Mesenchymal stem cell (in vitro differentiated cells and primary cell): Measurements from ENCODE around the gene ZPBP2.

Experiments used
- DNase-seq: peaks from one replicate; pipeline ENCODE4 v3.0.0-alpha.2; 2013
- H2AFZ ChIP-seq: one replicate; pipeline ENCODE4 v1.6.1; 2013; ENCODE audit warnings: low read depth, mild to moderate bottlenecking, control low read depth, inconsistent platforms, low read length, moderate library complexity
- H2AK5ac ChIP-seq: 2 replicates; pipeline ENCODE4 v1.6.1; 2013; ENCODE audit warnings: low read length, moderate library complexity, mild to moderate bottlenecking, inconsistent platforms; ENCODE audit not compliant: severe bottlenecking
- H2BK120ac ChIP-seq: one replicate; pipeline ENCODE4 v1.6.1; 2013; ENCODE audit warnings: low read depth, mild to moderate bottlenecking, inconsistent platforms, low read length, moderate library complexity
- H2BK12ac ChIP-seq, 2 experiments: one replicate each; pipeline ENCODE4 v1.6.1; 2013; ENCODE audit warnings: inconsistent platforms in 2 of 2, low read length in 2 of 2, mild to moderate bottlenecking in 2 of 2, moderate library complexity in 2 of 2, control low read depth in 1 of 2
- H2BK15ac ChIP-seq: one replicate; pipeline ENCODE4 v1.6.1; 2013; ENCODE audit warnings: mild to moderate bottlenecking, low read depth, inconsistent platforms; ENCODE audit not compliant: poor library complexity, severe bottlenecking
- H2BK5ac ChIP-seq: 2 replicates; pipeline ENCODE4 v1.6.1; 2013; ENCODE audit warnings: low read depth, mild to moderate bottlenecking, low read length, control low read depth, inconsistent platforms; ENCODE audit not compliant: poor library complexity, severe bottlenecking
- H3K14ac ChIP-seq, 2 experiments: one replicate each; pipeline ENCODE4 v1.6.1; 2013; ENCODE audit warnings: inconsistent platforms in 2 of 2, low read length in 2 of 2, control low read depth in 1 of 2, mild to moderate bottlenecking in 1 of 2, moderate library complexity in 1 of 2
- H3K18ac ChIP-seq, 2 experiments: one replicate each; pipeline ENCODE4 v1.6.1; 2013; ENCODE audit warnings: inconsistent platforms in 2 of 2, low read length in 2 of 2, control low read depth in 1 of 2, low read depth in 1 of 2, mild to moderate bottlenecking in 1 of 2
- H3K23ac ChIP-seq, 2 experiments: one replicate each; pipeline ENCODE4 v1.6.1; 2013; ENCODE audit warnings: inconsistent platforms in 2 of 2, low read length in 2 of 2, mild to moderate bottlenecking in 2 of 2, moderate library complexity in 2 of 2, control low read depth in 1 of 2
- H3K27ac ChIP-seq: 2 replicates; pipeline ENCODE4 v1.5.1; 2013; ENCODE audit warnings: mild to moderate bottlenecking, moderate library complexity, low read length, control low read depth, inconsistent platforms; ENCODE audit not compliant: poor library complexity, severe bottlenecking
- H3K27me3 ChIP-seq, 2 experiments: 2 replicates each; pipeline versions ENCODE4 v1.6.1 to v1.7.0; 2013; ENCODE audit warnings: low read length in 2 of 2, mild to moderate bottlenecking in 2 of 2, moderate library complexity in 2 of 2, control low read depth in 1 of 2, inconsistent platforms in 1 of 2; ENCODE audit not compliant: control insufficient read depth in 1 of 2, insufficient read depth in 1 of 2
- H3K36me3 ChIP-seq, 2 experiments: 2 replicates each; pipeline versions ENCODE4 v1.6.1 to v1.7.0; 2013; ENCODE audit warnings: low read length in 2 of 2, control low read depth in 1 of 2, inconsistent platforms in 1 of 2, low read depth in 1 of 2, mild to moderate bottlenecking in 1 of 2; ENCODE audit not compliant: insufficient read depth in 2 of 2, control insufficient read depth in 1 of 2
- H3K4ac ChIP-seq, 2 experiments: one replicate each; pipeline ENCODE4 v1.6.1; 2013; ENCODE audit warnings: inconsistent platforms in 2 of 2, low read length in 2 of 2, mild to moderate bottlenecking in 2 of 2, moderate library complexity in 2 of 2, control low read depth in 1 of 2, low read depth in 1 of 2
- H3K4me1 ChIP-seq: 2 replicates; pipeline ENCODE4 v1.6.1; 2013; ENCODE audit warnings: low read depth, low read length, control low read depth; ENCODE audit not compliant: control insufficient read depth, insufficient read depth
- H3K4me2 ChIP-seq: 2 replicates; pipeline ENCODE4 v1.6.1; 2013; ENCODE audit warnings: low read length, mild to moderate bottlenecking, inconsistent platforms; ENCODE audit not compliant: poor library complexity, severe bottlenecking
- H3K4me3 ChIP-seq, 2 experiments: 2 replicates each; pipeline versions ENCODE4 v1.5.1 to v1.7.0; 2013; ENCODE audit warnings: low read length in 2 of 2, mild to moderate bottlenecking in 2 of 2, control low read depth in 1 of 2, low read depth in 1 of 2; ENCODE audit not compliant: insufficient read depth in 1 of 2
- H3K79me1 ChIP-seq: replicated peaks from 2 replicates; pipeline ENCODE4 v1.6.1; 2013; ENCODE audit warnings: mild to moderate bottlenecking, control low read depth, low read length, inconsistent platforms; ENCODE audit not compliant: poor library complexity, severe bottlenecking
- H3K9ac ChIP-seq: 2 replicates; pipeline ENCODE4 v1.7.0; 2013; ENCODE audit warnings: mild to moderate bottlenecking, low read length, moderate library complexity
- H3K9me3 ChIP-seq: 2 replicates; pipeline ENCODE4 v1.7.0; 2013; ENCODE audit warnings: mild to moderate bottlenecking, low read length; ENCODE audit not compliant: control insufficient read depth
- H4K8ac ChIP-seq: one replicate; pipeline ENCODE4 v1.6.1; 2013; ENCODE audit warnings: inconsistent platforms, mild to moderate bottlenecking, low read length, moderate library complexity
- H4K91ac ChIP-seq: one replicate; pipeline ENCODE4 v1.6.1; 2013; ENCODE audit warnings: mild to moderate bottlenecking, low read length, inconsistent platforms
- WGBS: methylation state at CpG from one replicate; pipeline ENCODE4 v1.1.7; 2013; ENCODE audit warnings: mixed read lengths; 5-methylcytosine and 5-hydroxymethylcytosine counted together

The ZPBP2 gene

DNA sequence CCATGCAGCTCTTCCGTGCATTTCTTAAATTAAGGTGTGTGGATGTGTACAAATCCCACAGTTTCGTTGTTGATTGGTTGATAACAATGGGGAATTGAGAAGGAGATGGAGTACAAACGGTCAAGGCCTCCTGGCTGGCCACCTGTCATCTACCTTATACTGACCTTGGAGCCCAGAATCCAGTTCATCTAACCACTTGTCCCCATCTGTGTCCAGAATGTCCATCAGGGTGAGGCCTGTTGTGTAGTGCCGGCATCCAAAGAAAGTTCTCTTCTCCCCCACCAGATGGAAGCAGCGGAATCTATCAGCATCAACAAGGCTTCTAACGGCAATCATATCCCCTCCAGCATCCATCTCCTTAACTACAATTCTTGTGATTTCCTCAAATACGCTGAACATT lies 48.9 kb downstream of the ZPBP2 start:
- Histone ChIP-seq H3K9me3 (no peaks in the 10 kb centered on the region), H2AK5ac (no peak overlapping the region), H3K9ac (no peak overlapping the region), H2BK120ac (no peak overlapping the region), H2AFZ (no peak overlapping the region), H3K79me1 (peaks cover 11% of the 10 kb centered on the region), H2BK12ac (no peak overlapping the region), H3K18ac (no peak overlapping the region), H3K27ac (no peak overlapping the region), H4K91ac (no peak overlapping the region), H3K4me2 (no peak overlapping the region), H2BK5ac (no peak overlapping the region), H3K4me3 (no peak overlapping the region), H3K23ac (no peak overlapping the region), H3K27me3 (no peaks in the 10 kb centered on the region), H3K14ac (no peak overlapping the region), H3K4me1 (no peaks in the 10 kb centered on the region), H2BK15ac (no peak overlapping the region), H4K8ac (no peak overlapping the region), H3K4ac (no peak overlapping the region), H3K36me3 (peaks cover 33 to 58% of the 10 kb centered on the region in 2 experiments)
- peak; percentile 8 for DNase-seq
- WGBS = 85% methylated on average over 6 of the region's 7 CpGs

DNA sequence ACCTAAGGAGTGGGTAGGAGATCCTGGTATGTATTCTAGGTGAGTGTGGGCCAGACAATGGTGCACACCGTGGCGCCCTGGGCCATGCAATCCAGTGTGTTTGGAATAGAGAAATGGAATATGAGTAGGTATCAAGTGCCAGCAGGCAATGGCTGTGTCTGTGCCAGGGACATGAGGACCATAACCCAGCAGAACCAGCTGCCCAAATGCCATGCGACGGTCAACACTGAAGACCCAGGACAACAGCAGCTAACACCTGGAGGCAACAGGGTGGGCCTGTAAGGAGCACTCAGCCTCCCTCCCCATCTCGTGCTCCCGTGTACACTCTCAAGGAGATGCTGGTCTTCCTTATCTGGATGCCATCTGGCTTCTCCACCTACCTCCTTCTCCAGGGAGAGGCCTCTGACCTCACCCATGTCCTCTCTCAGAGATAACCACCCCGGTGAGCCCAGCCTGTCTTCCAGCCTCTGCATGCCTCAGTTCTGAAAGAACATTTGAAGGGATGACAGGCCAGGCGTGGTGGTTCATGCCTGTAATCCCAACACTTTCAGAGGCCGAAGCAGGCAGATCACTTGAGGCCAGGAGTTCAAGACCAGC lies 51.2 kb downstream of the ZPBP2 start:
- no peaks in the 10 kb centered on the region for H3K27me3 ChIP-seq
- no peak overlapping the region for H2BK5ac ChIP-seq
- peaks cover 33% of the 10 kb centered on the region for H3K79me1 ChIP-seq
- no peak overlapping the region for H2BK15ac ChIP-seq
- H3K27ac ChIP-seq = no peak overlapping the region
- H3K9me3 ChIP-seq = no peaks in the 10 kb centered on the region
- H3K4me2 ChIP-seq = no peak overlapping the region
- H2BK12ac ChIP-seq = no peak overlapping the region
- H3K36me3 ChIP-seq = peaks cover 51 to 65% of the 10 kb centered on the region in 2 experiments
- no peak overlapping the region for H2BK120ac ChIP-seq
- WGBS = 97% methylated on average over 9 of the region's 9 CpGs
- no peak overlapping the region for H2AFZ ChIP-seq
- no peak overlapping the region for H3K18ac ChIP-seq
- H3K4ac ChIP-seq = no peak overlapping the region
- H3K23ac ChIP-seq = no peak overlapping the region
- no peak for DNase-seq
- H3K14ac ChIP-seq = no peak overlapping the region
- no peak overlapping the region for H3K4me3 ChIP-seq
- H4K8ac ChIP-seq = no peak overlapping the region
- peaks cover 5% of the 10 kb centered on the region for H3K4me1 ChIP-seq
- H3K9ac ChIP-seq = no peak overlapping the region
- H4K91ac ChIP-seq = no peak overlapping the region
- no peak overlapping the region for H2AK5ac ChIP-seq

DNA sequence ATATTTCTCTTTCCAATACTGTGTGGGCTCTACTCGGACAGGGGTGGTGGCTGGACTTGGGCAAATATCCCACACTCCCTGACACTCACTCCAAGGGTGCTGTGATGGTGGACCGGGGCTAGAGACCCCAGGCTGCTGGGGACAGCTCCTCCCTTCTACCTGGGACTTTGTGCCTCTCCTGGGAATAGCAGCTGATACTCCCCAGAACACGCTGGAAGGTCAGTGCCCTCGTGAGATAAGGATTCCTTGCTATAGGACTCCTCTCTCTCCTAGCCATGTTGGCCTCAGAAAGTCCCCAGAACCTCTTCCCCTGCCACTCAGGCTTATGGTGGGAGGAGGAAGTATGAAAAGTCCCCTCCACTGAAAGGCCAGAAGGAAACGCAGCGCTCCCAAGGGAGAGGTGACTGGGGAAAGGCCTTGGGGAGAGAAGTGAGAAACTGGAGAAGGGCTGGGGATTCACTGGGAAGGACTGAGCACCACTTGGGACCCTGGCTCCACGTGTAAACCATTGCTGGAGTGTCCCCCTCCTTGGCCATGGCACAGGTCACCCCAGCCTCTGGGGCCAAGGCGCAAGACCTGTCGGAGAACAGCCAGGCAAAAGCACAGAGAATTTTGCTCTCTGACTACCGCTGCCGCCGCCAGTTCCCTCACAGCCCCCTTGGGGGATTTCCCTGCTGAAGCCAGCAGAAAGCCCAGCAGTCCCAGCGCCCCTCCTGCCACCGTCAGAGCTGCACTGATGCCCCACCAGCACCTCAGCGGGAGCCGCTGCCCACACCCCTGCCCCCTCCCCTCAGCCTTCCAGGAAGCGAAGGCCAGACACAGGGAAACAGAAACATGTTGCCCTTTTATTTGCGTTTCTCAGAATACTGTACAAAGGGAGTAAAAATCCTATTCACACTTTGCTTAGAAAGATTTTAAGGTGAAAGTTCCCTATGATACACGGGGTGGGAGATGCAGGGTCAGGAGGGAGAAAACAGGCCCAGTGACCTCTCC lies 52.5 kb downstream of the ZPBP2 start:
- 90% methylated on average over 17 of the region's 19 CpGs for WGBS

DNA sequence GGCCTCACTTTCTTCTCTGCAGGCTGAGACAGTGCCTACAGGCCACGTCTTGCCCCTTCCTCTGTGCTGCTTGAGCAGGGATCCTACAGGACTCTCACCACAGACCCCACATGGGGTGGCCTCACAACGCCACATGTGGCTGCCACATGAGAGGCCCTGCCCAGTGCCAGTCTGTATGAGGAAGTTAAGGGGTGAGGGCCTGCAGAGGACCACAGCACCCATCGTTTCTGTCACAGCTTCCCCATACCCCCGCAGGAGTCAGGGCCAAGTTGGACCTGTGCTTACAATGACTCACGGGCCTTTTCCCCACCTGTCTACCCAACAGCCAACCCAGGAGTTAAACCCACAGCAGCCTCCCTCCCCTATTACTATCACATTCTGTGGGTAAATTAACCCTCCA lies 53.3 kb downstream of the ZPBP2 start:
- Histone ChIP-seq H3K4me1 (peaks cover 21% of the 10 kb centered on the region), H3K14ac (no peak overlapping the region), H3K27ac (no peak overlapping the region), H3K79me1 (peaks cover 50% of the 10 kb centered on the region), H3K4ac (no peak overlapping the region), H3K9ac (no peak overlapping the region), H3K4me2 (no peak overlapping the region), H2BK5ac (no peak overlapping the region), H3K18ac (no peak overlapping the region), H3K36me3 (peaks cover 51 to 64% of the 10 kb centered on the region in 2 experiments), H4K91ac (no peak overlapping the region), H3K4me3 (no peak overlapping the region), H3K9me3 (no peaks in the 10 kb centered on the region), H4K8ac (no peak overlapping the region), H2AFZ (no peak overlapping the region), H2BK12ac (no peak overlapping the region), H2AK5ac (no peak overlapping the region), H2BK15ac (no peak overlapping the region), H3K23ac (no peak overlapping the region), H2BK120ac (no peak overlapping the region), H3K27me3 (no peaks in the 10 kb centered on the region)
- 93% methylated on average over 4 of the region's 5 CpGs for WGBS
- no peak for DNase-seq

More for the DNA sequence above, 52.5 kb downstream of the ZPBP2 start:
- Histone ChIP-seq H3K27ac (no peak overlapping the region), H3K9me3 (no peaks in the 10 kb centered on the region), H4K8ac (no peak overlapping the region), H3K79me1 (peaks cover 44% of the 10 kb centered on the region), H3K4me2 (no peak overlapping the region), H3K4me3 (no peak overlapping the region), H3K9ac (no peak overlapping the region), H3K23ac (no peak overlapping the region), H2BK120ac (no peak overlapping the region), H2BK15ac (no peak overlapping the region), H4K91ac (no peak overlapping the region), H3K4ac (no peak overlapping the region), H2BK12ac (no peak overlapping the region), H3K27me3 (no peaks in the 10 kb centered on the region), H2AFZ (no peak overlapping the region), H3K36me3 (peaks cover 51 to 64% of the 10 kb centered on the region in 2 experiments), H3K4me1 (peaks cover 15% of the 10 kb centered on the region), H3K18ac (no peak overlapping the region), H2AK5ac (no peak overlapping the region), H2BK5ac (no peak overlapping the region), H3K14ac (no peak overlapping the region)
- DNase-seq = no peak
